NCI-H1436 treated with DMSO at 0.1 percent for 48 hours (cell line): ENCODE data around the gene ZFAND4.
"Not testable (repeated sequence)": the region's sequence is repeated elsewhere in the genome, so short reads cannot be mapped to it uniquely, and the experiment has no call there.

Source experiments
- DNase-seq: peaks from one replicate; lab custom pipeline; 2025; lab: John Stamatoyannopoulos, UW

ZFAND4 gene

DNA sequence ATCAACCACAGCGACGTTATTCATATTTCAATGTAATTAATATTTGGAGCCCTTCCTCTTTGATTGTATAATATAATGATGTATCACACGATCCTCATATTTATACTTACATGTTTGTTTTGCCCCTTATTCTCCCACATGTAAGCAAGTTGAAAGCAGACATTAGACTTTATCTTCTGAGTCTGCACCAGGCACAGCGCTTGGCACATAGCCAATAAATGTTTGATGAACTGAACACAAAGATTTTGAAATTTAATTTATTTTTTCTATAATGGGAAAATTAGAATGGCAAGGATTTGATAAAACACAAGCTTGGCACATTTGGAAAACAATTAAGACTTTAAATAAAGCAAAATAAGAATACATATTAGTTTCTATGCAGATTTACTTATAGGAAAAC is 31.6 kb downstream of the ZFAND4 start:
- DNase-seq: no peak

GRCh38 chr10:45640049-45640448 is 32.5 kb downstream of the ZFAND4 start:
- no peak for DNase-seq

DNA sequence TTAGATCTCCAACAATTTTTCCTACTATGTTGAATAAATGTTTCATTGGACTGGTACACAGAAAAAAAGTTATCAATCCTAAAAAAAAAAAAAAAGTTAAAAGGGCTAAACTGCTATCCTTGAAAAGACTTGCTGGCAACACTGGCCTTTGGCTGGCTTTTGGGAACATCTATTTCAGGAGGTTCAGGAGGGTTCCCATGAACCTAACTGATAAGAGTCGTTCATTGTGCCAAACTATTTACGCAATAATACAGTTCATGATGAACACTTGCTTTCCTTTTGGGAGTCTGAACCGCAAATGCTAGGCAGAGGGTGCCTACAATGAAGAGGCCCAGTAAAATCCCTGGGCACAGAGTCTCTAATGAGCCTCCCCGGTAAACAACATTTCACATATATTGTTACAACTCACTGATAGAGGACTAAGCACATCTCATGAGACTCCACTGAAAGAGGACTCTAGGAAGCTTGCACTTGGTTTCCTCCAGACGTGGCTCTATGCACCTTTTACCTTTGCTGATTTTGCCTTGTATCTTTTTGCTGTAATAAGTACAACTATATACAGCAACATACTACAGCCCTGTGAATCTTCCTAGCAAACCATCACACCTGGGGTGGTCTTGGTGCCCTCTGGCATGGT is 45.0 kb downstream of the ZFAND4 start:
- no peak for DNase-seq

DNA sequence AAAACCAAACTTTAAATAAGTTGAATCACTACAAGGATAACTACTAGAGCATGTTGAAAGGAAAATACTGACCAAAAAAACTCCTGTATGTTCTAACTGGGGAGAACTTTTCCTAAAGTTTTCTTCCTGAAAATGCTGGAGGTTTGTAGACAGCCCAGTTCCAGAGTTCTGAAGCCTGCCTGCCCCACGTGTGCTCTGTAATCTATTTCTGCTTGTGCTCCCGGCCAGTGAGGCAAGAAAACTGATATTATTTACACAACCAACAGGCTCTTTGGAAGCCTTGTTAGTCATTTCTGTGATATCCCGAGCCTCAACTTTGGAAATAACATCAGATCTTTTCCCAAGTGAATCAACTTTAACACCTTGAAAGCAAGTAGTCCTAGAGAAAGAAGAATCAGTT is 46.7 kb downstream of the ZFAND4 start:
- DNase-seq: no peak

DNA sequence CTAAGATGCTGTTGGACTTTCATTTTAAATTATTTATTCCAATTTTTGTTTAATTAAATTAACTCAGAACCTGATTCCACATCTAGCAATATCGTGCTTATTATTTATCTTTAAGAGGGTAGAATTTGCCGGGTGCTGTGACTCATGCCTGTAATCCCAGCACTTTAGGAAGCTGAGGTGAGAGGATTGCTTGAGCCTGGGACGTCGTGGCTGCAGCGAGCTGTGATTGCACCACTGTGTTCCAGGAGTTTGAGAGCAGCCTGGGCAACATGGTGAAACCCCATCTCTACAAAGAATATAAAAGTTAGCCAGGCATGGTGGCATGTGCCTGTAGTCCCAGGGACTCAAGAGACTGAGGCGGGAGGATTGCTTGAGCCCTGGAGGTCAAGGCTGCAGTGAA is 47.8 kb downstream of the ZFAND4 start:
- DNase-seq: no peak

- DNase-seq: no peak
Measured at GRCh38 chr10:45614869-45615268, 57.7 kb downstream of the ZFAND4 start.

DNA sequence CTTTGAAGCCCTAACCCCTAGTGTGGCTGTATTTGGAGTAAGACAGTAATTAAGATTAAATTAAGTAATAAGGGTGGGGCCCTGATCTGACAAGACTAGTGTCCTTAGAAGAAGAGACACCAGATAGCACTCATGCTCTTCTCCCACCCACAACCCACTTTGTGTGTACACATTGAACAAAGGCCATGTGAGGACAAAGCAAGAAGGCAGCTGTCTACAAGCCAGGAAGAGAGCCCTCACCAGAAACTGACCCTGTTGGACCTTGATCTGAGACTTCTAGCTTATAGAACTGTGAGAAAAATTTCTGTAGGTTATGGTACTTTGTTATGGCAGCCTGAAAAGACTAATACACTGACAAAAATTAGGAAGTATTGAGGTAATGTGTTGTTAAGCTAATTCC is 59.8 kb downstream of the ZFAND4 start:
- DNase-seq: no peak

- DNase-seq: no peak
Measured at GRCh38 chr10:45608052-45608451, 64.5 kb downstream of the ZFAND4 start.

- DNase-seq: no peak
Measured at GRCh38 chr10:45607276-45607675, 65.3 kb downstream of the ZFAND4 start.

DNA sequence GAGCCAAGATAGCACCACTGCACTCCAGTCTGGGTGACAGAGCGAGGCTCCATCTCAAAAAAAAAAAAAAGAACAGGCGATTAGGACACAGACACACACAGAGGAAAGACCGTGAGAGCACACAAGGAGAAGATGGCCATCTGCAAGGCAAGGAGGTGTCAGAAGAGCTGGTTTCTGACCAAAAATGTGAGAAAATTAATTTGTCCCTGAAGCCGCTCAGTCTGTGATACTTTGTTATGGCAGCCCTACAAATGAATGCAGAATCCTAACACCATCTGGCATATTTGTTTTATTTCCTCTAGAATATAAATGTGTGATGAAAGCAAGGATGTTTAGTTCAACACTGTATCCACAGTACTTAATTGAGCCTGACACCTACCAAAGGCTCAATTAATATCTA is 69.7 kb downstream of the ZFAND4 start:
- no peak for DNase-seq

GRCh38 chr10:45602082-45602730 is 70.4 kb downstream of the ZFAND4 start:
- no peak for DNase-seq

DNA sequence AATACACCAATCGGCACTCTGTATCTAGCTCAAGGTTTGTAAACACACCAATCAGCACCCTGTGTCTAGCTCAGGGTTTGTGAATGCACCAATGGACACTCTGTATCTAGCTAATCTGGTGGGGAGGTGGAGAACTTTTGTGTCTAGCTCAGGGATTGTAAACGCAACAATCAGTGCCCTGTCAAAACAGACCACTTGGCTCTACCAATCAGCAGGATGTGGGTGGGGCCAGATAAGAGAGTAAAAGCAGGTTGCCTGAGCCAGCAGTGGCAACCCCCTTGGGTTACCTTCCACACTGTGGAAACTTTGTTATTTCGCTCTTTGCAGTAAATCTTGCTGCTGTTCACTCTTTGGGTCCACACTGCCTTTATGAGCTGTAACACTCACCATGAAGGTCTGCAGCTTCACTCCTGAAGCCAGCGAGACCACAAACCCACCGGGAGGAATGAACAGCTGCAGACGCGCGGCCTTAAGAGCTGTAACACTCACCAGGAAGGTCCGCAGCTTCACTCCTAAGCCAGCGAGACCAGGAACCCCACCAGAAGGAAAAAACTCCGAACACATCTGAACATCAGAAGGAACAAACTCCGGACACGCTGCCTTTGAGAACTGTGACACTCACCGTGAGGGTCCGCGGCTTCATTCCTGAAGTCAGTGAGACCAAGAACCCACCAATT is 71.2 kb downstream of the ZFAND4 start:
- not testable (repeated sequence) for DNase-seq

DNA sequence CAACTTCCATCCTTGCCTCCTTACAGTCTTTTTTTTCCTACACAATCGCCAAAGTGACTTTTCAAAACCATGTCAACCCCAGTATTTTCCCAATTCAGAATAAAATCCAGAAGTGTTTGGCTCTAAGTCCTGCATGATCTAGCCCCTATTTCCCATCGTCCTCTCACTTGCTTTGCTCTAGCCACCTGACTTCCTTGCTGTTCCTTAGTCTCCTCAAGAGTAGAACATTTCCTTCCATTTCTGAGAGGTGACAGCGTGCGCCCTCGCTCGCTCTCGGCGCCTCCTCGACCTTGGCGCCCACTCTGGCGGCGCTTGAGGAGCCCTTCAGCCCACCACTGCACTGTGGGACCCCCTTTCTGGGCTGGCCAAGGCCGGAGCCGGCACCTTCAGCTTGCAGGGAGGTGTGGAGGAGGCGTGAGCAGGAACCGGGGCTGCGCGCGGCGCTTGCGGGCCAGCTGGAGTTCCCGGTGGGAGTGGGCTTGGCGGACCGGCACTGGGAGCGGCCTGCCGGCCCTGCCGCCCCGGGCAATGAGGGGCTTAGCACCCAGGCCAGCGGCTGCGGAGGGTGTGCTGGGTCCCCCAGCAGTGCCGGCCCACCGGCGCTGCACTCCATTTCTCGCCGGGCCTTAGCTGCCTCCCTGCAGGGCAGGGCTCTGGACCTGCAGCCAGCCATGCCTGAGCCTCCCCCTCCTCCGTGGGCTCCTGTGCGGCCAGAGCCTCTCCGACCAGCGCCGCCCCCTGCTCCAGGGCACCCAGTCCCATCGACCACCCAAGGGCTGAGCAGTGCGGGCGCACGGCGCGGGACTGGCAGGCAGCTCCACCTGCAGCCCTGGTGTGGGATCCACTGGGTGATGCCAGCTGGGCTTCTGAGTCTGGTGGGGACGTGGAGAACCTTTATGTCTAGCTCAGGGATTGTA is 72.0 kb downstream of the ZFAND4 start:
- DNase-seq: not testable (repeated sequence)

- no peak for DNase-seq
Measured at GRCh38 chr10:45599646-45600045, 72.9 kb downstream of the ZFAND4 start.

- DNase-seq: no peak
Measured at GRCh38 chr10:45599021-45599603, 73.5 kb downstream of the ZFAND4 start.

DNA sequence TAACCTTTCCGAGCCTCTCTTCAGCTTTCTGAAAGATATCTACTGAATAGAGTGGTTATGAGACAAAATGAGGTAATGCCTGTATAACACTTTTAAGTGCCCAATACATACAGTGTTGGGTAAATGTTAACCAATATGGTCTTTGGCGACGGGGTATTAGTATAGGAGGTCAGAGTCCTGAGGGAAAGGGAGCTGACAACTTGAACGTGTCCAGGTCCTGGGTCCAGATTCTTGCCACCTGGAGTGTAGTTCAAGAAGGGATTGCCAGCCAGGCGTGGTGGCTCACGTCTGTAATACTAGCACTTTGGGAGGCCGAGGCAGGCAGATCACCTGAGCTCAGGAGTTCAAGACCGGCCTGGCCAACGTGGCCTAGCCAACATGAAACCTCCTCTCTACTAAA is 76.0 kb downstream of the ZFAND4 start:
- DNase-seq: no peak

DNA sequence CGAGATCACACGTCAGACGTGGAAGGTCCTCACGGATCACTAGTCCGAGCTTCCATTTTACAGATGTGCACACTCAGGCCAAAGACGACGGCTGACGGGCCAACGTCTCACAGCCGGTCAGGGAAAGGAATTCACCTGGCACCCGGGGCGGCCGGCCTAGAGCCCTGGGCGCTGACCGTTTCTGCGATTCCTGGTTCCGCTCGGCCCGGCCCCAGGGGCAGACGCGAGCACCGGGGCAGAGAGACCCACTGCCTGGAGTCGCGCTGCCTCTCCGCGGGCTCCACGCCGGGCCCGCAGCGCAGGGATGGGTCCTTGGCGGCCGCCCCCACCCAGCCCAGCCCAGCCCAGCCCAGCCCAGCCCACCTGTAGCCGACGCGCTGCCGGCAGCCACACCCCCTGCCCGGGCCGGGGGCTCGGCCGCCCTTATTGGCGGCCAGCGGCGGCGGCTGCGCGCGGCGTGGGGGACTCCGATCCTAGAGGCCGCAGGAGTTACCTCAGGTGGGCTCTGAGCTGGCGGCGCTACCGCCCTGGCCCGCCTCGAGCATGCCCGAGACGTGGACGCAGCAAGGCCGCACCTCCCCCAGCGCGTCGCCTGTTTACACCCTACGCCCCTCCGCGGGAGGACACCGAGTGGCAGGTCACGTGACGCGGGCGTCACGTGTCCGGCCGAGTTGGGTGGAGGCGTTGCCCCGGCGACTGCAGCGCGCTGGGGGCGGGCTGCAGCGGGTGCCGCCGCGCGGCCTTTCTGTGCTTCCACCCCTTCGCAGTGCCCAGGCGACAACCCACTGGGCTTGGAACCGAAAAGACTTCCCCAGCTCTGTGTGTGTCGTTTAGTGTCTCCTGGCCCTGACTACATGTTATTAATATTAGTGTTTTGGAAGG is 78.1 kb downstream of the ZFAND4 start:
- DNase-seq: peak; percentile 67

GRCh38 chr10:45593938-45594275 is 78.7 kb downstream of the ZFAND4 start:
- no peak for DNase-seq

DNA sequence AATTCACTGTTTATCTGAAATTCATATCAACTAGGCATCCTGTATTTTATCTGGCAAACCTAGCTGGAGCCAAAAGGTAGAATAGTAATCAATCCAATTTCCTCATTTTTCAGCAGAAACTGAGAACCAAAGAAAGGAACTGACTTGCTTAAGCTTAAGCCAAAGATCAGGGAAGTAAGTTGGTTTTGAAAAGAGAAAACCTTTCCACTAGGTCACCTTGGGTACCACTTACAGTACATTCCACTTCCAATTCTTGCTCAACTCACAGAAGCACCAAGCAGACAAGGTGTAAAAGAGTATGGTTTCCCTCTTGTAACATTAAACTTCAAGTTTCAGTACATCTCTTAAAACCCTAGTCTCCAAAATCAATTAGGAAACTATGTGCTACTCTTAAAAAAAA is 79.6 kb downstream of the ZFAND4 start:
- no peak for DNase-seq

GRCh38 chr10:45592432-45592831 is 80.1 kb downstream of the ZFAND4 start:
- DNase-seq: no peak

GRCh38 chr10:45591280-45591679 is 81.3 kb downstream of the ZFAND4 start:
- no peak for DNase-seq
